NOMO-1 treated with dmso at 0.1 percent for 144 hours (cell line): ENCODE measurements around the gene FBLN2.

Experiments used
- DNase-seq: peaks from one replicate; lab custom pipeline; 2025; ENCODE audit not compliant: unreplicated experiment; lab: John Stamatoyannopoulos, UW

The FBLN2 gene

GRCh38 chr3:13676356-13677017 is 127.6 kb downstream of the FBLN2 start:
- no peak for DNase-seq

- DNase-seq, result no peak
Observed at GRCh38 chr3:13677272-13677671, 128.3 kb downstream of the FBLN2 start.

- no peak for DNase-seq
Observed at GRCh38 chr3:13681931-13682330, 133.0 kb downstream of the FBLN2 start.

- DNase-seq, result no peak
Observed at GRCh38 chr3:13682331-13683013, 133.5 kb downstream of the FBLN2 start.

GRCh38 chr3:13683288-13683687 is 134.4 kb downstream of the FBLN2 start:
- DNase-seq, result no peak

- no peak for DNase-seq
Observed at GRCh38 chr3:13683772-13684171, 134.8 kb downstream of the FBLN2 start.

GRCh38 chr3:13684350-13684749 is 135.4 kb downstream of the FBLN2 start:
- DNase-seq, result no peak

GRCh38 chr3:13684854-13685253 is 135.9 kb downstream of the FBLN2 start:
- no peak for DNase-seq

GRCh38 chr3:13685721-13686120 is 136.8 kb downstream of the FBLN2 start:
- DNase-seq, result no peak

- DNase-seq, result no peak
Observed at GRCh38 chr3:13686367-13687160, 137.6 kb downstream of the FBLN2 start.

- DNase-seq, result no peak
Observed at GRCh38 chr3:13687517-13687943, 138.6 kb downstream of the FBLN2 start.
